IPS-20b (cell line): ENCODE data around the gene C1QTNF4.

ENCODE experiments used
- H3K27ac ChIP-seq: one replicate; pipeline ENCODE4 v1.5.1; 2013; ENCODE audit warnings: low read length
- H3K27me3 ChIP-seq: 2 replicates; pipeline ENCODE4 v1.6.1; 2013; ENCODE audit warnings: mild to moderate bottlenecking, low read length, inconsistent platforms; ENCODE audit not compliant: insufficient read depth
- H3K36me3 ChIP-seq: 2 replicates; pipeline ENCODE4 v1.6.1; 2013; ENCODE audit warnings: low read depth, mild to moderate bottlenecking, inconsistent platforms, low read length, moderate library complexity; ENCODE audit not compliant: insufficient read depth
- H3K4me1 ChIP-seq: 2 replicates; pipeline ENCODE4 v1.6.1; 2013; ENCODE audit warnings: mild to moderate bottlenecking, control low read depth, inconsistent platforms, low read length, moderate library complexity; ENCODE audit not compliant: insufficient read depth
- H3K4me3 ChIP-seq: 2 replicates; pipeline ENCODE4 v1.5.1; 2013; ENCODE audit warnings: mild to moderate bottlenecking, low read length, inconsistent platforms
- H3K9ac ChIP-seq: 2 replicates; pipeline ENCODE4 v1.6.1; 2013; ENCODE audit warnings: low read depth, mild to moderate bottlenecking, inconsistent platforms, low read length, moderate library complexity
- H3K9me3 ChIP-seq: 2 replicates; pipeline ENCODE4 v1.6.1; 2013; ENCODE audit warnings: mild to moderate bottlenecking, low read depth, low read length, inconsistent platforms; ENCODE audit not compliant: insufficient read depth

The C1QTNF4 gene

GRCh38 chr11:47615249-47615648 is 21.0 kb upstream of the C1QTNF4 start:
- Histone ChIP-seq H3K4me1 (no peaks in the 10 kb centered on the region), H3K36me3 (peaks cover 32% of the 10 kb centered on the region), H3K27ac (no peak overlapping the region)

GRCh38 chr11:47611348-47611794 is 17.2 kb upstream of the C1QTNF4 start:
- no peak overlapping the region for H3K4me3 ChIP-seq
- no peaks in the 10 kb centered on the region for H3K27me3 ChIP-seq
- no peaks in the 10 kb centered on the region for H3K4me1 ChIP-seq
- H3K27ac ChIP-seq, result no peak overlapping the region
- no peaks in the 10 kb centered on the region; the same call in 1 of the 2 replicates for H3K36me3 ChIP-seq
- no peak overlapping the region for H3K9ac ChIP-seq
- H3K9me3 ChIP-seq, result no peaks in the 10 kb centered on the region

More at GRCh38 chr11:47615249-47615648, 21.0 kb upstream of the C1QTNF4 start:
- Histone ChIP-seq H3K9ac (no peak overlapping the region), H3K27me3 (no peaks in the 10 kb centered on the region), H3K9me3 (no peaks in the 10 kb centered on the region), H3K4me3 (no peak overlapping the region)

GRCh38 chr11:47609675-47610074 is 15.5 kb upstream of the C1QTNF4 start:
- Histone ChIP-seq H3K27me3 (no peaks in the 10 kb centered on the region), H3K9ac (no peak overlapping the region), H3K9me3 (no peaks in the 10 kb centered on the region), H3K4me1 (no peaks in the 10 kb centered on the region), H3K4me3 (no peak overlapping the region), H3K27ac (no peak overlapping the region), H3K36me3 (no peaks in the 10 kb centered on the region)

- Histone ChIP-seq H3K9ac (no peak overlapping the region), H3K27ac (no peak overlapping the region), H3K36me3 (no peaks in the 10 kb centered on the region)
These were observed 13.2 kb upstream of the C1QTNF4 start for GRCh38 chr11:47607380-47607779.

GRCh38 chr11:47606731-47607130 is 12.5 kb upstream of the C1QTNF4 start:
- no peaks in the 10 kb centered on the region for H3K9me3 ChIP-seq
- H3K9ac ChIP-seq, result no peak overlapping the region
- no peaks in the 10 kb centered on the region for H3K36me3 ChIP-seq
- H3K4me1 ChIP-seq, result no peaks in the 10 kb centered on the region
- H3K27me3 ChIP-seq, result no peaks in the 10 kb centered on the region
- H3K4me3 ChIP-seq, result no peak overlapping the region
- H3K27ac ChIP-seq, result no peak overlapping the region

More at GRCh38 chr11:47607380-47607779, 13.2 kb upstream of the C1QTNF4 start:
- Histone ChIP-seq H3K27me3 (no peaks in the 10 kb centered on the region), H3K4me3 (no peak overlapping the region), H3K9me3 (no peaks in the 10 kb centered on the region), H3K4me1 (no peaks in the 10 kb centered on the region)

- H3K9ac ChIP-seq, result no peak overlapping the region
- no peaks in the 10 kb centered on the region for H3K4me1 ChIP-seq
- H3K27ac ChIP-seq, result no peak overlapping the region
- H3K4me3 ChIP-seq, result no peak overlapping the region
- H3K27me3 ChIP-seq, result no peaks in the 10 kb centered on the region
- H3K36me3 ChIP-seq, result no peaks in the 10 kb centered on the region
- no peaks in the 10 kb centered on the region for H3K9me3 ChIP-seq
These were observed 11.7 kb upstream of the C1QTNF4 start for GRCh38 chr11:47605921-47606320.

- Histone ChIP-seq H3K4me1 (no peaks in the 10 kb centered on the region; the same call in 1 of the 2 replicates), H3K36me3 (no peaks in the 10 kb centered on the region), H3K9ac (no peak overlapping the region), H3K27ac (no peak overlapping the region), H3K27me3 (no peaks in the 10 kb centered on the region), H3K4me3 (no peak overlapping the region), H3K9me3 (no peaks in the 10 kb centered on the region)
These were observed 9.1 kb upstream of the C1QTNF4 start for GRCh38 chr11:47603295-47603694.

GRCh38 chr11:47599902-47600301 is 5.7 kb upstream of the C1QTNF4 start:
- no peaks in the 10 kb centered on the region for H3K36me3 ChIP-seq
- H3K9me3 ChIP-seq, result no peaks in the 10 kb centered on the region
- H3K27me3 ChIP-seq, result peaks cover 12% of the 10 kb centered on the region
- H3K4me1 ChIP-seq, result no peaks in the 10 kb centered on the region; the same call in 1 of the 2 replicates
- no peak overlapping the region for H3K9ac ChIP-seq
- no peak overlapping the region for H3K27ac ChIP-seq
- H3K4me3 ChIP-seq, result no peak overlapping the region

GRCh38 chr11:47595967-47596366 is 1.8 kb upstream of the C1QTNF4 start:
- Histone ChIP-seq H3K36me3 (no peaks in the 10 kb centered on the region), H3K9ac (no peak overlapping the region), H3K4me1 (peaks cover 8% of the 10 kb centered on the region; the same call in 1 of the 2 replicates), H3K4me3 (no peak overlapping the region), H3K9me3 (no peaks in the 10 kb centered on the region), H3K27me3 (peaks cover 42% of the 10 kb centered on the region), H3K27ac (no peak overlapping the region)

- Histone ChIP-seq H3K27ac (no peak overlapping the region), H3K9ac (no peak overlapping the region), H3K4me3 (peak overlapping the region; percentile 78; the same call in 1 of the 2 replicates), H3K4me1 (peaks cover 8% of the 10 kb centered on the region; the same call in 1 of the 2 replicates), H3K27me3 (peaks cover 42% of the 10 kb centered on the region), H3K36me3 (no peaks in the 10 kb centered on the region), H3K9me3 (no peaks in the 10 kb centered on the region)
These were observed 818 bp upstream of the C1QTNF4 start for GRCh38 chr11:47595029-47595428.

GRCh38 chr11:47593492-47593933 is 698 bp downstream of the C1QTNF4 start:
- H3K27ac ChIP-seq, result no peak overlapping the region
- peaks cover 42% of the 10 kb centered on the region for H3K27me3 ChIP-seq
- peak overlapping the region; percentile 26; the same call in 1 of the 2 replicates for H3K9ac ChIP-seq
- H3K36me3 ChIP-seq, result no peaks in the 10 kb centered on the region
- H3K4me3 ChIP-seq, result peak overlapping the region; percentile 78
- no peaks in the 10 kb centered on the region for H3K9me3 ChIP-seq
- H3K4me1 ChIP-seq, result peaks cover 8% of the 10 kb centered on the region; the same call in 1 of the 2 replicates

- H3K4me1 ChIP-seq, result peaks cover 8% of the 10 kb centered on the region; the same call in 1 of the 2 replicates
- no peak overlapping the region for H3K27ac ChIP-seq
- H3K9ac ChIP-seq, result no peak overlapping the region
- H3K9me3 ChIP-seq, result no peaks in the 10 kb centered on the region
- peak overlapping the region; percentile 78; the same call in 1 of the 2 replicates for H3K4me3 ChIP-seq
- no peaks in the 10 kb centered on the region for H3K36me3 ChIP-seq
- peaks cover 42% of the 10 kb centered on the region for H3K27me3 ChIP-seq
These were observed 1.2 kb downstream of the C1QTNF4 start for GRCh38 chr11:47592970-47593369.
